Choroid plexus epithelial cell (primary cell): ENCODE measurements around the gene METTL22.

ENCODE experiments used
- DNase-seq: peaks from one replicate; pipeline ENCODE4 v3.0.0-alpha.2; 2010; ENCODE audit warnings: low read depth
- H3K4me3 ChIP-seq: 2 replicates; pipeline ENCODE4 v1.5.1; 2011; ENCODE audit warnings: low read depth, mild to moderate bottlenecking, control low read depth, low read length, moderate library complexity
- CTCF ChIP-seq: conservative IDR thresholded peaks from 2 replicates; pipeline ENCODE4 v1.5.1; 2011; ENCODE audit warnings: low read depth, mild to moderate bottlenecking, control low read depth, inconsistent platforms, low read length, moderate library complexity

The METTL22 gene

GRCh38 chr16:8594149-8594666 lies 27.3 kb upstream of the METTL22 start:
- no peak overlapping the region for H3K4me3 ChIP-seq
- no peak for TF ChIP-seq CTCF
- DNase-seq = no peak

GRCh38 chr16:8595783-8596182 lies 25.7 kb upstream of the METTL22 start:
- TF ChIP-seq CTCF = no peak
- no peak for DNase-seq
- no peak overlapping the region for H3K4me3 ChIP-seq

- no peak overlapping the region for H3K4me3 ChIP-seq
- TF ChIP-seq CTCF = no peak
Measured at GRCh38 chr16:8596581-8596980, 24.9 kb upstream of the METTL22 start.

GRCh38 chr16:8600144-8600775 lies 21.2 kb upstream of the METTL22 start:
- no peak overlapping the region for H3K4me3 ChIP-seq
- DNase-seq = no peak
- TF ChIP-seq CTCF = no peak

More at GRCh38 chr16:8596581-8596980, 24.9 kb upstream of the METTL22 start:
- DNase-seq = no peak

GRCh38 chr16:8605554-8605953 lies 15.9 kb upstream of the METTL22 start:
- TF ChIP-seq CTCF = no peak
- DNase-seq = no peak
- H3K4me3 ChIP-seq = no peak overlapping the region

GRCh38 chr16:8607214-8607613 lies 14.3 kb upstream of the METTL22 start:
- no peak for TF ChIP-seq CTCF
- DNase-seq = no peak
- H3K4me3 ChIP-seq = no peak overlapping the region

GRCh38 chr16:8611122-8611521 lies 10.4 kb upstream of the METTL22 start:
- no peak overlapping the region for H3K4me3 ChIP-seq
- no peak for TF ChIP-seq CTCF
- no peak for DNase-seq
